MG63 (cell line): ENCODE results near the gene RIPOR2. TPM values are rescaled to one million over a fixed set of nuclear protein-coding genes. Genes with fewer than 3 reads are reported as not detected.
A peak's percentile ranks its signal among the peaks of the same experiment; 100 is the strongest.

Experiments used
- DNase-seq: peaks from one replicate; pipeline ENCODE4 v3.0.0-alpha.2; 2020
- H3K27me3 ChIP-seq: fragments of 250-450 bp; sonication (Bioruptor Pico); 2 replicates; pipeline ENCODE4 v1.5.1; 2020; ENCODE audit warnings: mild to moderate bottlenecking, moderate library complexity
- H3K36me3 ChIP-seq: fragments of 250-450 bp; sonication (Bioruptor Pico); 2 replicates; pipeline ENCODE4 v1.5.1; 2020; ENCODE audit warnings: mild to moderate bottlenecking, moderate library complexity
- H3K4me3 ChIP-seq: fragments of 250-450 bp; sonication (Bioruptor Pico); 2 replicates; pipeline ENCODE4 v1.5.1; 2020; ENCODE audit warnings: mild to moderate bottlenecking, moderate library complexity
- H3K9me3 ChIP-seq: fragments of 250-450 bp; sonication (Bioruptor Pico); 2 replicates; pipeline ENCODE4 v1.5.1; 2020; ENCODE audit warnings: mild to moderate bottlenecking, moderate library complexity
- total RNA-seq: library from RNA; depleted of rRNA; stranded (reverse); fragments of >200 nt; shearing (Covaris generic); gene quantifications from 2 replicates; pipeline ENCODE4 v1.2.3, GENCODE V29; 2014; ENCODE audit warnings: low replicate concordance; rRNA removed

Gene RIPOR2, protein sequence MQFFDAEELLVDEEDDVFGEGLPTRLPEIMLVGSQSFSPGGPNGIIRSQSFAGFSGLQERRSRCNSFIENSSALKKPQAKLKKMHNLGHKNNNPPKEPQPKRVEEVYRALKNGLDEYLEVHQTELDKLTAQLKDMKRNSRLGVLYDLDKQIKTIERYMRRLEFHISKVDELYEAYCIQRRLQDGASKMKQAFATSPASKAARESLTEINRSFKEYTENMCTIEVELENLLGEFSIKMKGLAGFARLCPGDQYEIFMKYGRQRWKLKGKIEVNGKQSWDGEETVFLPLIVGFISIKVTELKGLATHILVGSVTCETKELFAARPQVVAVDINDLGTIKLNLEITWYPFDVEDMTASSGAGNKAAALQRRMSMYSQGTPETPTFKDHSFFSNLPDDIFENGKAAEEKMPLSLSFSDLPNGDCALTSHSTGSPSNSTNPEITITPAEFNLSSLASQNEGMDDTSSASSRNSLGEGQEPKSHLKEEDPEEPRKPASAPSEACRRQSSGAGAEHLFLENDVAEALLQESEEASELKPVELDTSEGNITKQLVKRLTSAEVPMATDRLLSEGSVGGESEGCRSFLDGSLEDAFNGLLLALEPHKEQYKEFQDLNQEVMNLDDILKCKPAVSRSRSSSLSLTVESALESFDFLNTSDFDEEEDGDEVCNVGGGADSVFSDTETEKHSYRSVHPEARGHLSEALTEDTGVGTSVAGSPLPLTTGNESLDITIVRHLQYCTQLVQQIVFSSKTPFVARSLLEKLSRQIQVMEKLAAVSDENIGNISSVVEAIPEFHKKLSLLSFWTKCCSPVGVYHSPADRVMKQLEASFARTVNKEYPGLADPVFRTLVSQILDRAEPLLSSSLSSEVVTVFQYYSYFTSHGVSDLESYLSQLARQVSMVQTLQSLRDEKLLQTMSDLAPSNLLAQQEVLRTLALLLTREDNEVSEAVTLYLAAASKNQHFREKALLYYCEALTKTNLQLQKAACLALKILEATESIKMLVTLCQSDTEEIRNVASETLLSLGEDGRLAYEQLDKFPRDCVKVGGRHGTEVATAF
- 0.40 and 0.42 TPM in 2 replicates for total RNA-seq

DNA sequence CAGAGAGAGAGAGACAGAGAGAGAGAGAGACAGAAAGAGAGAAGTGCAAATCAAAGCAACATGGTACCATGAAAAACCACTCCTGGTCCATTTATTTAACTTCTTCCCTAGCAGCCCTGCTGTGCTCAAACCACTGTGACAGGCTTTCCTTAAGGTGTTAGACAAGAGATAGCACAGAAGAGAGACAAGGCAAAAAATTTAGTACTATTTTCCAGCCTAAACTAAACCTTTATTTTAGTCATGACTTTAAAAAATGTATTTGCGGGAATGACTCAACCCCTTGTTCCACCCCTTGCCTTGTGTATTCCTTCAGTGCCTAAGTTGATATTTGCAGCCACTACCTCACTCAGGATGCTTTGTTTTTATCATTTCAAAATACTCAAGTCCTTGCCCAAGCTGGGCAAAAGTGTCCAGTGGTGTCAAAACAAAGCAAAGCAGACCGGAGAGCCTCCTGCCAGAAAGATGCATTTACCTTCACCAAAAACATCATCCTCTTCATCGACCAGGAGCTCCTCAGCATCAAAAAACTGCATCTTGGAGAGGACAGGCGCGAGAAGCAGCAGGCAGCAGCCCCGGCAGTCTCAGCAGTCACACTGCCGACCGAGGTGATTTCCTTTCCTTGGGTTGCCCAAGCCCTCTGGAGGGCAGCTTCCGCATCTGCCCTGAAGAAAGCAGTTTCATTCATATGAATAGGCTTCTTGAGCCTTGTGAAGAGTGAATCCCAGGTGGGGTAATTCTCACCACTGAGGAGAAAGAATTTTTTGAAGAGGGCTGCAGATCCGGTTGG is at the start of gene RIPOR2:
Gene RIPOR2, minus strand, starts transcription at position 595 of the 787 bp plus-strand sequence. Its CDS starts 62 bp downstream, at position 533.
- Histone ChIP-seq H3K9me3 (no peaks in the 10 kb centered on the region), H3K36me3 (no peaks in the 10 kb centered on the region), H3K27me3 (no peaks in the 10 kb centered on the region), H3K4me3 (no peak within 1 kb of the TSS)
- DNase-seq = no peak

DNA sequence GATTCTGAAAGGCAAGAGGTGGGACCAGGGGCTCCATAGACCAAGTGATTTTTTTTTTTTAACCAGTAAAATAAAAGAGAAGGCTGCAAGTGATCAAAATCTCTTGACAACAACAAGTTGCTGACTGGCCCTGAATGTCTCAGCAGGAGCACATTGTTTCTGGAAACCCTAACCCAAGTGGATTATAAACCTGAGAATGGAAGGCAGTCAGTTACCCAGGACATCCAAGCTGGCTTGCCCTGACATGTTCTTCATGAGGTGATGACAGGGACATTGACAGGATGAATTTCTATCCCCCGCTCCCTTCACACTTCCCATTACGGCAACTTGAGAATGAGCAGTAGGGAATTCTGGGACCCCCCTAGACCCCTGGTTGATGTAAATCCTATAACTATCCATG is 49.6 kb upstream of the RIPOR2 start:
- no peaks in the 10 kb centered on the region for H3K9me3 ChIP-seq
- no peaks in the 10 kb centered on the region for H3K36me3 ChIP-seq
- no peaks in the 10 kb centered on the region for H3K27me3 ChIP-seq
- no peak overlapping the region for H3K4me3 ChIP-seq
- no peak for DNase-seq

DNA sequence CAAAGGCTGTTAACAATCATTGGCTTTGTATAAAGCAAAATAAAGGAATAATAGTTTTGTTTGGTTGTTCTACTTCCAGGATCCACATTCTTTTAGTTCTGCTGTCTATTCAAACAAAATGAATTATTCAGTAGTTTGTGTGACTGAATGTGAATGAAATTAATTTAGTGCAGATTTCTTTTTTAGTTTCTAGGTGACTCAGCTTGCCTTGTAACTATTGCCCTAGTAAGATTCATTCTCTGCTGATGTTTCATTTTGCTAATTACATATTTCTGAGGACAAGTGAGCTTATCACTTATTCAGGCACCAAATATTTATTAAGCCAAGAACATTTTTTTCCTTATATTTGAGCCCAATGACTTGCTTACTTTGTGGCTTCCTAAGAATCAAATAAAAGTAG is 46.5 kb upstream of the RIPOR2 start:
- no peak overlapping the region for H3K4me3 ChIP-seq
- H3K27me3 ChIP-seq = no peaks in the 10 kb centered on the region
- no peaks in the 10 kb centered on the region for H3K9me3 ChIP-seq
- no peak for DNase-seq
- H3K36me3 ChIP-seq = no peaks in the 10 kb centered on the region

DNA sequence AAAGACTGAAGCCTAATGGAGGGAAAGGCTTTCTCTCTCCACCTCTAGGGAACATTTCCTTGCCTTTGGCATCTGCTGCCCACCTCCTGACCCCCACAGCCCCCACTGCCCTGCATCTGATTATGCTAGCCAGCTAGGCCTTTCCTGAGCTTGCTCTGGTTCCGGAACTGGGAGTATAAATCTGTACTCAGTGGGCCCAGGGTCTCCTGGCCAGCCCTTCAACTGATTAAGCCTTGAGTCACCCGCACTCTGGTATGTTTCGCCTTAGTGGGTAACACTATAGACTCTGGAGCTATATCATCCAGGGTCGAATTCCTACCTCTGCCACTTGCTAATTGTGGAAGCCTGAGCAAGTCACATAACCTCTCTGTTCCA is 45.6 kb upstream of the RIPOR2 start:
- H3K36me3 ChIP-seq = no peaks in the 10 kb centered on the region
- H3K27me3 ChIP-seq = no peaks in the 10 kb centered on the region
- H3K4me3 ChIP-seq = no peak overlapping the region
- H3K9me3 ChIP-seq = no peaks in the 10 kb centered on the region
- DNase-seq = peak; percentile 3

DNA sequence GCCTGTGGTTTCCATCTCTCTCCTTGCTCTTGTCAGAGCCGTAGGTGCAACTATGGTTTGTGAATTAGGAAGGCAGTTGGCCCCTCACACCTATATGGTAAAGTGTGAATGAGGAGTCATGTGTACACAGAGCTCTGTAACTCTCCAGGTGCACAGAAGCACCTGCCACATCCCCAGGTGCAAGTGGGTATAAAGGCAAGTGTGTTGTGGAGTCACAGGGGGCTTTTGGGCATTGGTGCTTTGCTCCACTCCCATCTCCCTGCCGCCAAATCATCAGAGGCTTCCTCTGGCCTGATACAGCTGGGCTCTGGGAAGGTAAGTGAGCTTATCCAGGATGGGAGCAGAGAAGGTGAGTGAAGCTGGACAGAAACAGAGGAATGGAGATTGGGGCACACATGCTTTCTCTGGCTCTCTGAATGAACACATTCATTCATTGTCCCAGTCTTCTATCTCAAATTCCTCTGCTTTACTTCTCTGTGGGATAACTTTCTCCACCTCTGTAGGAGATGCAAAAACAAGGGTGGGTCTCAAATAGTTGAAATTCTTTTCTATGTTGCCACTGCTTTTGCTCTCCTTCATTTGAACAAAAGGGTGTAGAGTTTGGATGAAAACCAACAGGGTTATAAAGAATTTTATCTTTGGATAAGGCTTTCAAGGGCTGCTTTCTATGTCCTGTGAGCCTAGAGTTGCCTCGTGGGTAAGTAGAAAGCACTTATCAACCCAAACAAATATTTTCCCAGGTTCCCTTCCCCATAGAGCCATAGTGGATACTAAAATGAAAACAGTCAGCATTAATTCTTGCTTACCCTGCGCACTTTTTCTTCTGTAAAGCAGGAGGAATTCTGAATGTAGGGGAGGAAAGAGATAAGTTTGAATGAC is 45.0 kb upstream of the RIPOR2 start:
- no peak for DNase-seq
- no peaks in the 10 kb centered on the region for H3K27me3 ChIP-seq
- H3K36me3 ChIP-seq = no peaks in the 10 kb centered on the region
- no peak overlapping the region for H3K4me3 ChIP-seq
- no peaks in the 10 kb centered on the region for H3K9me3 ChIP-seq

DNA sequence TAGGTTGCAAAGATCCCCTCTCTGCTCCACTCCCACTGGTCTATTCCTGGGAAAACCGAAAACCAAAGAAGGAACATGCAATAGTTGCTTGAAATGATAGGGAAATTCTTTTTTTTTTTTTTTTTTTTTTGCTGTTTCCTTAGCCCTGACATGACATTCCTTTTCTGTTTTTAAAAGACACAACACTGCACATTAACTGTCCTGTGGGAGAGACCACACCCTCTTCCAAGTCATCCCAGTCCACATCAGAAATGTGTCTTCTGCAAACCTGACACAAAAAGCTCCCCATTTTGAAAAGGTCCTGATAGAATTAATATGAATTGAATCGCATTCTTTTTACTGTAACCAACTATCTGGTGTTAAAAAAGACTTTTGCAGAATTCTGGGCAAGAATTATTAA is 43.4 kb upstream of the RIPOR2 start:
- DNase-seq = no peak
- H3K9me3 ChIP-seq = no peaks in the 10 kb centered on the region
- H3K36me3 ChIP-seq = no peaks in the 10 kb centered on the region
- no peaks in the 10 kb centered on the region for H3K27me3 ChIP-seq
- no peak overlapping the region for H3K4me3 ChIP-seq

DNA sequence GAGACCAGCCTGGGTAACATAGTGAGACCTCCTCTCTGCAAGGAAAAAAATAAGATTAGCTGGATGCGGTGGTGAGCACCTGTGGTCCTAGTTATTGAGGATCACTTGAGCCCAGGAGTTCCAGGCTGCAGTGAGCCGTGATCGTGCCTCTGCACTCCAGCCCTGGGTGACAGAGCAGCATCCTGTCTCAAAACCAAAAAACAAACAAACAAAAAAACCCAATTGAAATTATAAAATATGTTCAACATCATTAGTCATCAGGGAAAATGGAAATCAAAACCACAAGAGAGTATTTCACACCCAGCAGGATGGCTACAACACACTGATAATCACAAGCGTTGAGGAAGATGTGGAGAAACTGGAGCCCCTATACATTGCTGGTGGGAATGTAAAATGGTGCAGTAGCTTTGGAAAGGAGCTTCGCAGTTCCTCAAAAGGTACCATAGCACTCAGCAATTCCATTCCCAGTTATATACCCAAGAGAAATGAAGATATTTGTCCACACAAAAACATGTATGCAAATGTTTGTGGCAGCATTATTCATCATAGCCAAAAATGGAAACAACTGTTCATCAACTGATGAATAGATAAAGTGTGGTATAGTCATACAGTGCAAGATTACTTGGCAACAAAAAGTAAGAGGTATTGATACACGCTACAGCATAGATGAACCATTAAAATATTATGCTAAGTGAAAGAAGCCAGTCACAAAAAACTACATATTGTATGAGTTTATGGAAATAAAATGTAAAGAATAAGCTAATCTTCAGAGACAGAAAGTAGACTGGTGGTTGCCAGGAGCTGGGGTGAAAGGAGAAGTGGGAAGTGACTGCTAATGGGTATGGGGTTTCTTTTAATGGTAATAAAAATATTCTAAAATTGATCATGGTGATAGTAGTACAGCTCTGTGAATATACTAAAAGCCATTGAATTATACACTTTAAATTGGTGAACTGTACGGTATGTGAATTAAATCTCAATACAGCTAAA is 38.7 kb upstream of the RIPOR2 start:
- Histone ChIP-seq H3K9me3 (no peaks in the 10 kb centered on the region), H3K4me3 (no peak overlapping the region), H3K36me3 (no peaks in the 10 kb centered on the region), H3K27me3 (no peaks in the 10 kb centered on the region)
- no peak for DNase-seq

DNA sequence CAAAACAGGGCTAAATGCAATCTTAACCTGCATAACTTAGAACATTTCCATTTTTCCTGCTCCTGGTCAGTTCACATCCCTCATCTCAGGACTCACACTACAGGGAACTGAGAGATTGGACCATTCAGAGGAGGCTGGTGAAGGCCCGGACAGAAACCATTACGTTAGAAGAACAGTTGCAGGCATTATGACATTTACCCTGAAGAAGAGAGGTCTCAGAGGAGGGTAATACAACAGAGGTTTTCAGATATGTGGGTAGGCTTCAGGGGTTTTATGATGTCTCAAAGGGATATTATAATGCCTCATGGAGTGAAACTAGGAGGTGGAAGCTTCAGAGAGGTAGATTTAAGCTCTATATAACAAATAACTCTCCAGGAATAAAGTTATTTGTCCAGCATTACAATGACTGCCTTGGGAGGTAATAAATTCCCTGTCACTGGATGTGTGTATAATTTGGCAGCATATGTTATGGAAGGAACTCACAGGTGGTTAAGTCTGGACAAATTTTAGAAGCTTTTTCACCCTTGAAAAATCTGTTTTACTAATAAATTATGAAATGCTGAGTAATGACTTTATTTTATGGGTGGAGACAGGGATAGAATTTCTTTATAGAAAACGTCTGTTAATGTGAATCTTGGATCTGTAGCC is 36.7 kb upstream of the RIPOR2 start:
- H3K27me3 ChIP-seq = no peaks in the 10 kb centered on the region
- no peak overlapping the region for H3K4me3 ChIP-seq
- H3K36me3 ChIP-seq = no peaks in the 10 kb centered on the region
- no peak for DNase-seq
- no peaks in the 10 kb centered on the region for H3K9me3 ChIP-seq

DNA sequence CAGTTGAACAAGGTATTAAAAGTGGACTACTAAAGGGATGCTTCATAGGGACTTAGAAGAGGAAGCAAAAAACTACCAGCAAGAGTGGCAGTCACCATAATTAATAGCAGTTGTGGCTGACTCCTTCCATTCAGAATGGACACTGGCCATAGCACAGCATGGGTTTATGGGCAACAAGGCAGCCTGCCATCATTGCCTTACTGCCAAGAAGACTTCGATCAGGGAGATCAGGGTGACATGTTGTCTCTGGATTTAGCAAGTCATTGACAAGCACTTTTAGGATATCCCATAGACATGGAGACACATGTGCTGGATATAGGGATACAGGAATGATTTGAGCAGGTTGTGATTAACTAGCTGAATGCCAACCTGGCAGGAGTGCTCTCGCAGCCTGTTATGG is 35.3 kb upstream of the RIPOR2 start:
- no peaks in the 10 kb centered on the region for H3K36me3 ChIP-seq
- H3K4me3 ChIP-seq = no peak overlapping the region
- no peaks in the 10 kb centered on the region for H3K27me3 ChIP-seq
- no peaks in the 10 kb centered on the region for H3K9me3 ChIP-seq
- DNase-seq = no peak

DNA sequence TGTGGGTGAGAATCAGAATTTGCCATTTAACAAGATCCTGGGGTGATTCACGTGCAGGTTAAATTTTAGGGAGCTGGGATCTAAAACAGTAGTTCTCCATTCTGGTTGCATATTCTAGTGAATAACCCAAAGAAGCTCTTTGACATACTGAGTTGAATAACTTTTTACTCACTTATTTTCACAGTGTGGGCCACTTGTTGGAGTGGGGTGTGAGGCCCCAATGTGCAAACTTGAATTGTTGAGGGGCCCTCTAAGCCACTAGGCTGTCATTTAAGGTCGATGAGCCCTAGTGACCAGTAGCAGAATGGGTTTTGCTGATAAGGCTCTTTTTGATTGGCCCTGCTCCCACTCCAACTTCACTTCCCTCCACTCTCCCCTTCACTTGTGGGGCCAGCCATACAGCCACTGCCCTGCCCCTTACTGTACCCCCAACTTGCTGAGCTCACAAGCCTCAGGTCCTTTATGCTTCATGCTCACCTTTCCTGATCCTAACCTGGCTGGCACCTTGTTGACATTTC is 33.6 kb upstream of the RIPOR2 start:
- Histone ChIP-seq H3K4me3 (no peak overlapping the region), H3K27me3 (no peaks in the 10 kb centered on the region), H3K36me3 (no peaks in the 10 kb centered on the region), H3K9me3 (no peaks in the 10 kb centered on the region)
- DNase-seq = no peak

DNA sequence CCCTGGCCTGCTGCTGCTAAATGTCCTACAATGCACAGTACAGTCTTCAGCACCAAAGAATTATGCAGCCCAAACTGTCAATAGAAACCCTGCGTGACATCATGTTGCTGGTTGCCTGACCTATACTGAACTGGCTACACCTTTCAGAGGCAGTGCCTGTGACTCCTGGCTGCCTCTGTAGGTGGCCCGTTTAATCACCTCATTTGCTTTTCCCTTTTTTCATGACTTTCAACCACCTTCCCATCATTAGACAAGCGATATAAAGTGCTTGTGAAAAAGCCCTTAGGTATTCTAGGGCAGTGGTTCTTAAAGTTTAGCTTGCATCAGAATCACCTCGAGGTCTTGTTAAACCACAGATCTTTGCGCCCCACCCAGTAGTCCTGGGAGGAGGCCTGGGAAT is 33.0 kb upstream of the RIPOR2 start:
- no peaks in the 10 kb centered on the region for H3K27me3 ChIP-seq
- no peak overlapping the region for H3K4me3 ChIP-seq
- H3K9me3 ChIP-seq = no peaks in the 10 kb centered on the region
- H3K36me3 ChIP-seq = no peaks in the 10 kb centered on the region
- no peak for DNase-seq

DNA sequence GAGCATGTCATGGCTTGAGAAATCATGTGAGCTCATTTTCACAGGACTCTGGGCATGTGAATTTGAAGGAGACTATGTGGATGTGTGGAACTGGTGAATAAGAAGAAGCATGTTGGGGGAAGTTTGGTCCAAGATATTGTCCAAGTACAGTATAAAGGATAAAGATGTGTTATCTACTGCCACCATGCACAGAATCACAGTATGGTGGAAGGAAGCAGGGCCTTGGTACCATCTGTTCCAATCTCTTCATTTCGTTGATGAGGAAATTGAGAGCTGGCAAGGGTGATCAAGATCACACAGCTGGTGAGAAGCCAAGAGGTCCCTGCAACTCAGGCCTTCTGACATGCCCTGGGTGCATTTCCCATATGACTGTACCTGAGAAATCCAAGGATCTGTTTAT is 31.5 kb upstream of the RIPOR2 start:
- DNase-seq = no peak
- no peak overlapping the region for H3K4me3 ChIP-seq
- no peaks in the 10 kb centered on the region for H3K9me3 ChIP-seq
- H3K27me3 ChIP-seq = no peaks in the 10 kb centered on the region
- H3K36me3 ChIP-seq = no peaks in the 10 kb centered on the region

DNA sequence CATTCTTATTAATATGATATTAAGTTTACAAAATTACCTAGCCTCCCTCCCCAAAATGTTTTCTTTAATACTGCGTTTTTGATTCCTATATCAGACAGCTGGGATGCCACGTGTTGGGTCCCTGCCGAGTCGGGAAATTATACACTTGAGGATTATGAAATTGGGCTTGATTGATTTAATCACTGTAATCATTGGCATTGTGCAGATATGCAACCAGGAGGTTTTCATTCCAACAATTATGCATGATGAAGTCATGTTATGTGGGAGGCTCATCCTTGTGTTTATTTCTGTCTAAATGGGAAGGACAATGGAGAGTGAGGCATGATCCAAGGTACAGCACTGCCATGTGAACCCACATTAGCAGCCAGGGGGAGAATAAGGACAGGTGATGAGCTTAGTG is 30.6 kb upstream of the RIPOR2 start:
- DNase-seq = no peak

DNA sequence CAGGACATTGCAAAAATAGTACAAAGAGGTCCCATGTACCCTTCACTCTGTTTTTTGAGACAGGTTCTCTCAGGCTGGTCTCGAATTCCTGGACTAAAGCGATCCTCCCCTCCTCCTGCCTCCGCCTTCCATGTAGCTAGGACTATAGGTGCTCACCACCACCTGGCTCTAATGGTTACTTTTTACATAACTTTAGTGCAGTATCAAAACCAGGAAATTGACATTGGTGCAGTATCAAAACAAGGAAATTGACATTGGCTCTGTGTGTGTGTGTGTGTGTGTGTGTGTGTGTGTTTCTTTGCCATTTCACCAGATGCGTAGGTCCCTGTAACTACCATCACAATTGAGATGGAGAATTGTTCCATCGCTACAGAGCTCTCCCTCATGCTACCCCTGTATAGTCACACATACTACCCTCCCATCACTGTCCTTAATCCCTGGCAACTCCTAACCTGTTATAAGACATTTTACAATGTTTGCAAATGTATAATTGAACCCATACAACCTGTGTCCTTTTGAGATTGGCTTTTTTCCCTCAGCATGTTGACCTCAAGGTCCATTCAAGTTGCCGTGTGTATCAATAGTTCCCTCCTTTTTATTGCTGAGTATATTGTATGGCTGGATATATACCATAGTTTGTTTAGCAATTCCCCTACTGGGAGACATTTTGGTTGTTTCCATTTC is 28.3 kb upstream of the RIPOR2 start:
- no peaks in the 10 kb centered on the region for H3K36me3 ChIP-seq
- DNase-seq = no peak
- H3K4me3 ChIP-seq = no peak overlapping the region
- H3K27me3 ChIP-seq = no peaks in the 10 kb centered on the region
- H3K9me3 ChIP-seq = no peaks in the 10 kb centered on the region

More for the DNA sequence above, 30.6 kb upstream of the RIPOR2 start:
- Histone ChIP-seq H3K9me3 (no peaks in the 10 kb centered on the region), H3K36me3 (no peaks in the 10 kb centered on the region), H3K4me3 (no peak overlapping the region), H3K27me3 (no peaks in the 10 kb centered on the region)
